HepG2 (cell line): ENCODE measurements around the gene ADCY9. TPM values are rescaled to one million over a fixed set of nuclear protein-coding genes. Genes with fewer than 3 reads are reported as not detected.

ENCODE experiments used
- ARNT ChIP-seq: fragments of 450-650 bp; IDR thresholded peaks from 2 replicates; pipeline ENCODE4 v1.6.1; 2017
- CBX1 ChIP-seq: IDR thresholded peaks from one replicate; pipeline ENCODE4 v1.6.1; 2016; ENCODE audit warnings: antibody characterized with exemption, low read depth
- HDAC6 ChIP-seq: fragments of 200-600 bp; sonication (generic); IDR thresholded peaks from 2 replicates; pipeline ENCODE4 v1.7.0; 2017; ENCODE audit warnings: mild to moderate bottlenecking, antibody characterized with exemption, low read length, low read depth
- JUN ChIP-seq: sonication (generic); formaldehyde crosslinking; IDR thresholded peaks from 2 replicates; pipeline ENCODE4 v1.4.0; 2020; ENCODE audit warnings: mild to moderate bottlenecking, missing genetic modification reagents
- KDM5A ChIP-seq: fragments of 200-600 bp; sonication (generic); IDR thresholded peaks from 2 replicates; pipeline ENCODE4 v1.7.0; 2018; ENCODE audit warnings: antibody characterized with exemption, mild to moderate bottlenecking, low read length, borderline replicate concordance
- MAFG ChIP-seq: sonication (generic); formaldehyde crosslinking; IDR thresholded peaks from 2 replicates; pipeline ENCODE4 v1.5.1; 2020; ENCODE audit warnings: mild to moderate bottlenecking, missing genetic modification reagents
- MAFK ChIP-seq, 2 experiments: IDR thresholded peaks in 1 of 2; conservative IDR thresholded peaks in 1 of 2; 2 replicates each; pipeline ENCODE4 v1.6.1; 2011; ENCODE audit warnings: improper control_type of control experiment in 2 of 2, low read length in 2 of 2
- MED1 ChIP-seq: sonication (generic); formaldehyde crosslinking; IDR thresholded peaks from 2 replicates; pipeline ENCODE4 v1.4.0; 2020; ENCODE audit warnings: missing genetic modification reagents
- MLLT10 ChIP-seq: sonication (generic); formaldehyde crosslinking; IDR thresholded peaks from 2 replicates; pipeline ENCODE4 v1.4.0; 2020; ENCODE audit warnings: missing genetic modification reagents
- SMARCE1 ChIP-seq: fragments of 450-650 bp; IDR thresholded peaks from 2 replicates; pipeline ENCODE4 v1.6.1; 2017; ENCODE audit warnings: borderline replicate concordance
- TP53 ChIP-seq: sonication (generic); formaldehyde crosslinking; conservative IDR thresholded peaks from 2 replicates; pipeline ENCODE4 v1.4.0; 2020; ENCODE audit warnings: missing genetic modification reagents
- ZBTB20 ChIP-seq: sonication (generic); formaldehyde crosslinking; IDR thresholded peaks from 2 replicates; pipeline ENCODE4 v1.8.1; 2023; ENCODE audit warnings: missing genetic modification reagents, low read depth, mild to moderate bottlenecking, borderline replicate concordance
- ZBTB7B ChIP-seq: sonication (generic); formaldehyde crosslinking; IDR thresholded peaks from 2 replicates; pipeline ENCODE4 v1.4.0; 2020; ENCODE audit warnings: missing genetic modification reagents
- ZNF331 ChIP-seq: sonication (generic); formaldehyde crosslinking; IDR thresholded peaks from 2 replicates; pipeline ENCODE4 v1.4.0; 2020; ENCODE audit warnings: missing genetic modification reagents
- ZNF33B ChIP-seq: sonication (generic); formaldehyde crosslinking; IDR thresholded peaks from 2 replicates; pipeline ENCODE4 v1.5.1; 2020; ENCODE audit warnings: mild to moderate bottlenecking, missing genetic modification reagents
- ZNF543 ChIP-seq: sonication (generic); formaldehyde crosslinking; IDR thresholded peaks from 2 replicates; pipeline ENCODE4 v1.4.0; 2020; ENCODE audit warnings: mild to moderate bottlenecking, missing genetic modification reagents
- ZNF552 ChIP-seq: sonication (generic); formaldehyde crosslinking; IDR thresholded peaks from 2 replicates; pipeline ENCODE4 v1.9.0; 2022; ENCODE audit warnings: missing genetic modification reagents, mild to moderate bottlenecking, borderline replicate concordance
- ZNF614 ChIP-seq: IDR thresholded peaks from 2 replicates; pipeline ENCODE4 v1.6.1; 2018; ENCODE audit warnings: missing biosample characterization, missing genetic modification reagents, inconsistent platforms, borderline replicate concordance
- ZNF768 ChIP-seq: sonication (generic); formaldehyde crosslinking; IDR thresholded peaks from 2 replicates; pipeline ENCODE4 v1.4.0; 2020; ENCODE audit warnings: missing genetic modification reagents
- polyA plus RNA-seq, 8 experiments: library from polyadenylated mRNA; depleted of rRNA in 3 of 8; stranded (reverse) in 7 of 8; unstranded in 1 of 8; fragments of >200 nt; fragmentation: Illumina TruSeq in 4 of 8; extraction: Trizol in 4 of 8; gene quantifications; 2 replicates each; pipeline versions ENCODE4 v1.2.1 to v1.2.3, GENCODE V29; 2011 to 2016; ENCODE audit warnings: low read depth in 4 of 8, missing spikeins in 1 of 8, mixed read lengths in 1 of 8; ENCODE audit not compliant: insufficient read depth in 1 of 8
- total RNA-seq, 5 experiments: library from RNA; depleted of rRNA; stranded (reverse); fragments of >200 nt; fragmentation: Illumina TruSeq; extraction: Trizol; gene quantifications; 2 replicates each; pipeline ENCODE4 v1.2.3, GENCODE V29; 2016; ENCODE audit warnings: low read depth in 1 of 5
- TF ChIP-seq, protein P1 (sequence below): sonication (generic); formaldehyde crosslinking; IDR thresholded peaks from 2 replicates; pipeline ENCODE4 v1.4.0; 2020; ENCODE audit warnings: mild to moderate bottlenecking, missing genetic modification reagents
- TF ChIP-seq, protein P2 (sequence below): sonication (generic); formaldehyde crosslinking; IDR thresholded peaks from 2 replicates; pipeline ENCODE4 v1.5.0; 2020; ENCODE audit warnings: missing genetic modification reagents
- TF ChIP-seq, protein P3 (sequence below): IDR thresholded peaks from 2 replicates; pipeline ENCODE4 v1.6.1; 2016; ENCODE audit warnings: low read depth, borderline replicate concordance

The ADCY9 gene
- total and polyA plus RNA-seq, 2 of the 13 experiments (the other 11 are each of a cell fraction or from before 2014, with no cell fraction given) = 11.2 to 13.9 TPM

DNA sequence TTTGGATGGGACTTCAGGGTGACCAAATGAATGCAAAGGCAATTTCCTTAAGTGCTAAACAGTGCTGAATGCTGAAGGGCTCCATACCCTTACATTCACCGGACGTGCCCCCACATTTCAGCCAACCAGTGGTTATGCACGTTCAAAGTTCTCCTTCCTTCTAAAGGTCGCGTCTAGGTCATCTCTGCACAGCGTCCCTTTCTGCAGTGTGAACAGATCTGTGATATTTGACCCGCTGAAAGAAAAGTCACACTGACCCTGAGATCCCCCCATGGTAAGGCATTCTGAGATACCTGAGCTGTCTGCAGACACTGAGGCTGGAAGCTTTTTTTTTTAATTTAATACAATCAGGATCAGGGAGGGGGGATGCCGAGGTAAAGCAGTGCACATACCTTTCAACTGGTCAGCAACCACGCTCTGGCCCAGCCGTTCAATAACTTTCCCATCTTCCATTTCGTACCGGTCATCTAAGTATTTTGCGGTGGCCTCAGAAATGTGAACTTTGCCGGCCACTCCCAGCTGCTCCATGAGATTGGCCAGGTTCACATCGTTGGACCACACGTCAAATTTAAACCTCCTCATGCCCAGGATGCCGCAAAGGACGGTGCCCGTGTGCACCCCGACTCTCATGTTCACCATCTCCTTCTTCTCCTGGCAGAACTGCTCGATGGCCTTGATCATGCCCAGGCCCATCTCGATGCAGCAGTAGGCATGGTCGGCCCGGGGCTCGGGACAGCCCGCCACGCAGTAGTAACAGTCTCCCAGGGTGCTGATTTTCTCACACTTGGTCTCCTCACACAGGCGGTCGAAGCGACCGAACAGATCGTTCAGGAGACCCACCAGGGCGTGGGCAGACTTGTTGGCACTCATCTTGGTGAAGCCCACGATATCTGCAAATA, 2.6 kb downstream of the ADCY9 start (continued):
- TF ChIP-seq, protein P1, sequence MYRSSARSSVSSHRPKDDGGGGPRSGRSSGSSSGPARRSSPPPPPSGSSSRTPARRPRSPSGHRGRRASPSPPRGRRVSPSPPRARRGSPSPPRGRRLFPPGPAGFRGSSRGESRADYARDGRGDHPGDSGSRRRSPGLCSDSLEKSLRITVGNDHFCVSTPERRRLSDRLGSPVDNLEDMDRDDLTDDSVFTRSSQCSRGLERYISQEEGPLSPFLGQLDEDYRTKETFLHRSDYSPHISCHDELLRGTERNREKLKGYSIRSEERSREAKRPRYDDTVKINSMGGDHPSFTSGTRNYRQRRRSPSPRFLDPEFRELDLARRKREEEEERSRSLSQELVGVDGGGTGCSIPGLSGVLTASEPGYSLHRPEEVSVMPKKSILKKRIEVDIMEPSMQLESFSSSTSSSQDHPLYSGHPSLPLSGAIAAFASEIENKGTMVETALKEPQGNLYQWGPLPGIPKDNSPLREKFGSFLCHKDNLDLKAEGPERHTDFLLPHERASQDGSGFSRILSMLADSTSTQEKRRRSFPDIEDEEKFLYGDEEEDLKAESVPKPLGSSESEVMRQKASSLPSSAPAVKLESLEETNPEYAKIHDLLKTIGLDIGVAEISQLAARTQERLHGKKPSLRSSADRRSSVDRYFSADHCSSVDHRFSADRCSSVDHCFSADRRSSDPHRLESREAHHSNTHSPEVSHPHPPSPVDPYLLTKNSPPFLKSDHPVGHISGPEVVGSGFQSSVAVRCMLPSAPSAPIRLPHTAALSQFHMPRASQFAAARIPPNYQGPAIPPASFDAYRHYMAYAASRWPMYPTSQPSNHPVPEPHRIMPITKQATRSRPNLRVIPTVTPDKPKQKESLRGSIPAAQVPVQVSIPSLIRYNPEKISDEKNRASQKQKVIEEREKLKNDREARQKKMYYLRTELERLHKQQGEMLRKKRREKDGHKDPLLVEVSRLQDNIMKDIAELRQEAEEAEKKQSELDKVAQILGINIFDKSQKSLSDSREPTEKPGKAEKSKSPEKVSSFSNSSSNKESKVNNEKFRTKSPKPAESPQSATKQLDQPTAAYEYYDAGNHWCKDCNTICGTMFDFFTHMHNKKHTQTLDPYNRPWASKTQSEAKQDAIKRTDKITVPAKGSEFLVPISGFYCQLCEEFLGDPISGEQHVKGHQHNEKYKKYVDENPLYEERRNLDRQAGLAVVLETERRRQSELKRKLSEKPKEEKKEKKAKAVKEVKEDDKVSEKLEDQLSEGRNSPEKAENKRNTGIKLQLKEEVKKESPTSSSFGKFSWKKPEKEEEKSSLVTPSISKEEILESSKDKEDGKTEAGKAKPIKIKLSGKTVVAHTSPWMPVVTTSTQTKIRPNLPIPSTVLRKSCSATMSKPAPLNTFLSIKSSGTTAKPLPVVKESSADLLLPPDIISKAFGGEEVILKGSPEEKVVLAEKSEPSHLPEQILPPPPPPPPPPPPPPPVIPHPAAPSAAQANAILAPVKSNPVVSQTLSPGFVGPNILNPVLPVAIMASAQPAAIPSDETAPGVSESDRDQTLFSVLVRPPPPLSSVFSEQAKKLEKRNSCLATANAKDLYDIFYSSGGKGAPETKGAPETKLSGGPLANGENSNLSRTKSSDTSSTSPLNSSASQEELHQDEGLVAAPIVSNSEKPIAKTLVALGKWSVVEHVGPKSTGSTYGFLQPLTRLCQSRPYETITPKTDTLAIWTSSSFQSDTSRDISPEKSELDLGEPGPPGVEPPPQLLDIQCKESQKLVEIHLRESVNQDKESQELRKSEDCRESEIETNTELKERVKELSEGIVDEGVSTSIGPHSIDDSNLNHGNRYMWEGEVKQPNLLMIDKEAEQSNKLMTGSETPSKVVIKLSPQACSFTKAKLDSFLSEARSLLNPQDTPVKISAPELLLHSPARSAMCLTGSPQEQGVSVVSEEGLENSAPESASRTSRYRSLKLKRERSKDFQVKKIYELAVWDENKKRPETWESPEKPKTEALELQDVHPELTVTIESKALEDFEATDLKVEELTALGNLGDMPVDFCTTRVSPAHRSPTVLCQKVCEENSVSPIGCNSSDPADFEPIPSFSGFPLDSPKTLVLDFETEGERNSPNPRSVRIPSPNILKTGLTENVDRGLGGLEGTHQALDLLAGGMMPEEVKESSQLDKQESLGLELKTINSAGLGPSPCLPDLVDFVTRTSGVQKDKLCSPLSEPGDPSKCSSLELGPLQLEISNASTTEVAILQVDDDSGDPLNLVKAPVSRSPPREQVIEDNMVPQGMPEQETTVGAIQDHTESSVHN (CRISPR knock-in tag) = no peak
- no peak for TF ChIP-seq ARNT
- TF ChIP-seq ZNF552 (CRISPR knock-in tag) = no peak
- TF ChIP-seq MED1 = peak; percentile 64
- TF ChIP-seq CBX1 = no peak
- no peak for TF ChIP-seq MAFG (CRISPR knock-in tag)
- TF ChIP-seq, protein P2, sequence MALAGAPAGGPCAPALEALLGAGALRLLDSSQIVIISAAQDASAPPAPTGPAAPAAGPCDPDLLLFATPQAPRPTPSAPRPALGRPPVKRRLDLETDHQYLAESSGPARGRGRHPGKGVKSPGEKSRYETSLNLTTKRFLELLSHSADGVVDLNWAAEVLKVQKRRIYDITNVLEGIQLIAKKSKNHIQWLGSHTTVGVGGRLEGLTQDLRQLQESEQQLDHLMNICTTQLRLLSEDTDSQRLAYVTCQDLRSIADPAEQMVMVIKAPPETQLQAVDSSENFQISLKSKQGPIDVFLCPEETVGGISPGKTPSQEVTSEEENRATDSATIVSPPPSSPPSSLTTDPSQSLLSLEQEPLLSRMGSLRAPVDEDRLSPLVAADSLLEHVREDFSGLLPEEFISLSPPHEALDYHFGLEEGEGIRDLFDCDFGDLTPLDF = no peak
- TF ChIP-seq ZBTB20 = no peak
- no peak for TF ChIP-seq ZNF33B
- peak; percentile 71; the same call in 1 of the 2 replicates for TF ChIP-seq ZNF331 (CRISPR knock-in tag)
- no peak for TF ChIP-seq JUN (CRISPR knock-in tag)
- TF ChIP-seq ZNF543 (CRISPR knock-in tag) = peak; percentile 56; the same call in 1 of the 2 replicates
- TF ChIP-seq ZNF614 = no peak
- TF ChIP-seq HDAC6 = no peak
- no peak for TF ChIP-seq KDM5A
- TF ChIP-seq MLLT10 (CRISPR knock-in tag) = no peak
- no peak for TF ChIP-seq SMARCE1
- TF ChIP-seq, protein P3, sequence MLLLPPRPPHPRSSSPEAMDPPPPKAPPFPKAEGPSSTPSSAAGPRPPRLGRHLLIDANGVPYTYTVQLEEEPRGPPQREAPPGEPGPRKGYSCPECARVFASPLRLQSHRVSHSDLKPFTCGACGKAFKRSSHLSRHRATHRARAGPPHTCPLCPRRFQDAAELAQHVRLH (CRISPR knock-in tag) = no peak
- no peak for TF ChIP-seq MAFK (conservative IDR thresholded peaks at IDR 0.05 in 1 of 2, IDR thresholded peaks at IDR 0.05 in 1 of 2; ENCODE audit: low read length in 2 of 2)
- no peak for TF ChIP-seq ZBTB7B
- no peak; the same call in 1 of the 2 replicates for TF ChIP-seq TP53 (CRISPR knock-in tag)
- no peak for TF ChIP-seq ZNF768 (CRISPR knock-in tag)
